GM12874 (cell line): ENCODE results near the gene CST6.

ENCODE experiments used
- TF ChIP-seq, protein P1 (sequence below): IDR thresholded peaks from 2 replicates; pipeline ENCODE4 v1.5.1; 2011; ENCODE audit warnings: low read depth, mild to moderate bottlenecking, control low read depth, low read length, moderate library complexity; ENCODE audit not compliant: insufficient read depth

Gene CST6

DNA sequence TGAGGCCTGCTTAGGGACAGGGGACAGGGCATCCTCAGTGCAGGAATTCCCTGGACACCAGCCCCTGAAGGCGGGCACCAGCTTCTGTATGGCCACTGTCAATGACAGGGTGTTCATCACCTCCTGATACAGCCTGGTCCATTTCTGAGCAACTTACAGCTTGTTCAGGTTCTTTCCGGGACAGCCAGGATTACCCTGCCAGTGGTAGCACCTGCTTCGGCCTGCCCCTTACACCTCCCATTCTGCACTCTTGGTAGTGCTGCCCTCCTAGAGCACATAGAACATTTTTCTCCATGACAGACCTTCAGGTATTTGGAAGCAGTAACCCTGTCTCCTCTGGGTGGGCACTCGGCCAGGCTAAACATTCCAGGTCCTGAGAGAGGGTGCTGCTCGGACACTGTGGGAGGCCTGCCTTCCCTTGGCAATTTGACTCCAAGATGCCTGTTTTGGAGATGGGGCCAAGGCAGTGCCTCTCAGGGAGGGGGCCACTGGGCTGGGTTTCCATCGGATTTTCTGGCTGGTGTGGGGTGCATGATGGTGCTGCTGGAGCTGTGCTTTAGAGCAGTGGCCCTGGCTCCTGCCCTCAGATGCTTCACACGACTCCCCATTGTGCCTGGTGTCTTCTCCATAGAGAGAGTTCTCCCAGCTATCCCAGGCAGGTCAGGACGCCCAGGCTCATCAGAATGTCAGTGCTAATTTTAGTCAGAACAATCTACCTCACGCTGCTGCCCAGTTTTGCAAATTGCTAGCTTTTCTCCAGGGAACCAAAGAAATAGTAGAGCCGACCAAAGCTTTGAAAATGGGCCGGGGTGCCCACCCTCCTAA is 35.9 kb downstream of the CST6 start:
- TF ChIP-seq, protein P1, sequence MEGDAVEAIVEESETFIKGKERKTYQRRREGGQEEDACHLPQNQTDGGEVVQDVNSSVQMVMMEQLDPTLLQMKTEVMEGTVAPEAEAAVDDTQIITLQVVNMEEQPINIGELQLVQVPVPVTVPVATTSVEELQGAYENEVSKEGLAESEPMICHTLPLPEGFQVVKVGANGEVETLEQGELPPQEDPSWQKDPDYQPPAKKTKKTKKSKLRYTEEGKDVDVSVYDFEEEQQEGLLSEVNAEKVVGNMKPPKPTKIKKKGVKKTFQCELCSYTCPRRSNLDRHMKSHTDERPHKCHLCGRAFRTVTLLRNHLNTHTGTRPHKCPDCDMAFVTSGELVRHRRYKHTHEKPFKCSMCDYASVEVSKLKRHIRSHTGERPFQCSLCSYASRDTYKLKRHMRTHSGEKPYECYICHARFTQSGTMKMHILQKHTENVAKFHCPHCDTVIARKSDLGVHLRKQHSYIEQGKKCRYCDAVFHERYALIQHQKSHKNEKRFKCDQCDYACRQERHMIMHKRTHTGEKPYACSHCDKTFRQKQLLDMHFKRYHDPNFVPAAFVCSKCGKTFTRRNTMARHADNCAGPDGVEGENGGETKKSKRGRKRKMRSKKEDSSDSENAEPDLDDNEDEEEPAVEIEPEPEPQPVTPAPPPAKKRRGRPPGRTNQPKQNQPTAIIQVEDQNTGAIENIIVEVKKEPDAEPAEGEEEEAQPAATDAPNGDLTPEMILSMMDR, result no peak

DNA sequence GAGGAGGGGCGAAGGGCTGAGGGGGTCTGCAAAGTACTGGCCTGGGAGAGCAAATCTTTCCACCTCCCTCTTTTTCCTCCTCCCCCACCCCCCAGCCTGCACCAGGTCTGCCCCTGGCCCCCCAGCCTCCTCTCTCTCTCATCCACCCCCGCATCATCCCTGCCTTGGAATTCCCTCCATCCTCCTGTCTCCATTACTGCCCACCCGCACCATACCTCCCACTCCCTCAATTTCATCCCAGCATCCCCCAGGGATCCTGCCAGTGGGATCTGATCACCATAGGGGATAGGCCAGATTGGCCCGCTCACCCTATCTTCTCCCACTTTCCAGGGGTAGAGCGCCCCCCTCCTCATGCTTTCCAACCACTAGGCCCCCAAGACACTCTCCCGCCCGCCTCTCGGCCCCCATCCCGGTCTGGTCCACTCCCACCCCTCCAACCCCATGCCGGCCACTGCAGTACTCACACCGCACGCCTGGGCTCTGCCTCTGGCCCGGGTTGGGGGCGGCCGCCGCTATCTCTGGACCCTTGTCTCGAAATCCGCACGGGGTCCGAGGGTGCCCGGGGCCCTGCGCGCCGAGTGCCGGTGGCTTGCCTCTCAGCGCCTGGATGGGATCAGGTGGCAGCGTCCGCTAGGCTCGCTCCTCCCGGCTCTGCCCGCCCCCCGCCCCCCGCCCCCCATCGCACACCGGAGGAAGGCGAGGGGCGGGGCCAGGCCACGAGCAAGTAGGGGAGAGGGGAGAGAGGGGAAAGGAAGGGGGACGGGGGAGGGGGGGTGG is 36.9 kb downstream of the CST6 start, which contains the start of gene GAL3ST3:
TSS of gene GAL3ST3 (minus strand) at position 615 of the 777 bp plus-strand sequence. CDS start 3,746 bp downstream, outside the sequence.
- TF ChIP-seq, protein P1, result no peak

GRCh38 chr11:66050581-66051231 is 38.9 kb downstream of the CST6 start:
- TF ChIP-seq, protein P1, result no peak

GRCh38 chr11:66051371-66051765 is 39.6 kb downstream of the CST6 start:
- TF ChIP-seq, protein P1, result no peak

DNA sequence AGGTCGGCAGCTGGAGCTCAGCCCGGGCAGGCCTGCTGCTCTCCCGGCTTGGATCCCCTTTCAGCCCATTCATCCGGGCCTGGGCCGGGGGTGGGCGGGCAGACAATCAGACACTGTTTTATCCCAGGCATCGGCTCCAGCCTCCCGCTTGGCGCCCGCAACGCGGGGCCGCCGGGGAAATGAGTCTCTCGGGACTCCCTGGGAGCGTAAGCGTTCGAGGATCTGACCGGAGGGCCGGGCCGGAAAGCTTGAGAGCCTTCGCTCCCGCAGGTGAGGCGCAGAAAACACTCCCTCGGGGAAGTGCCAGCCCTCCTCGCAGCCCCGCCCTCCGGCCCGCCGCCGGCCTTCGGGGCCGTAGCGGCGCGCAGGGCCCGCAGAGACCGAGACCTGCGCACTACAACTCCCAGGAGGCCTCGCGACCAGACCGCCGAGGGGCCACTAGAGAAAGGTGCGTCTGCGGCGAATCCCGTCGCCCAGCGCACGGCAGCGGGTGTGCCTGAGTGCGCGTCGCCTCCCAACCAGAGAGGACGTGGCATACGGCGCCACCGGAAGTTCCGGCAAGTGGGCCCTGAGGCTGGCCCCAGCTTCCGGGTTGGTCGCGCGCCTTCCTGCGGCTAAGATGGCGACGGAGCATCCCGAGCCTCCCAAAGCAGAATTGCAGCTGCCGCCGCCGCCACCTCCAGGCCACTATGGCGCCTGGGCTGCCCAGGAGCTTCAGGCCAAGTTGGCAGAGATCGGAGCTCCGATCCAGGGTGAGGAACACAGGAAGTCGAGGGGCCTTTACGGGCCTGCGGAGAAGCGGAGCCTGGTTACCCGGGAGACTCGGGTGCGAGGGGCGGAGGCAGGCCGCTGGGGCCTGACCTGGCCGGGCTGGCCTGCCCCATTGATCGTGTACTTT is 40.2 kb downstream of the CST6 start, which contains the start of gene SF3B2:
TSS of gene SF3B2 (plus strand) at position 599 of the 898 bp plus-strand sequence. CDS start at position 620, 21 bp downstream.
- TF ChIP-seq, protein P1, result no peak

GRCh38 chr11:66052664-66052982 is 40.8 kb downstream of the CST6 start:
- TF ChIP-seq, protein P1, result no peak
